Measurements from ENCODE around the gene TAOK1.
A peak's percentile ranks its signal among the peaks of the same experiment; 100 is the strongest.

Gene TAOK1

GRCh38 chr17:29379084-29379991 is 10.8 kb upstream of the TAOK1 start:
- Histone ChIP-seq H3K27me3 (ENCODE audit: control insufficient read depth, insufficient read depth, low read length) (no peaks in the 10 kb centered on the region), H3K4me1 (ENCODE audit: control insufficient read depth, insufficient read depth, low read length) (peaks cover 18% of the 10 kb centered on the region), H3K9ac (ENCODE audit: low read length) (no peak overlapping the region), H3K4me3 (ENCODE audit: low read depth, low read length) (no peak overlapping the region), H3K9me3 (ENCODE audit: control insufficient read depth, insufficient read depth, low read depth, low read length) (no peaks in the 10 kb centered on the region), H3K36me3 (ENCODE audit: control insufficient read depth, insufficient read depth, low read length) (no peaks in the 10 kb centered on the region), H3K27ac (ENCODE audit: low read depth, low read length) (no peak overlapping the region)

DNA sequence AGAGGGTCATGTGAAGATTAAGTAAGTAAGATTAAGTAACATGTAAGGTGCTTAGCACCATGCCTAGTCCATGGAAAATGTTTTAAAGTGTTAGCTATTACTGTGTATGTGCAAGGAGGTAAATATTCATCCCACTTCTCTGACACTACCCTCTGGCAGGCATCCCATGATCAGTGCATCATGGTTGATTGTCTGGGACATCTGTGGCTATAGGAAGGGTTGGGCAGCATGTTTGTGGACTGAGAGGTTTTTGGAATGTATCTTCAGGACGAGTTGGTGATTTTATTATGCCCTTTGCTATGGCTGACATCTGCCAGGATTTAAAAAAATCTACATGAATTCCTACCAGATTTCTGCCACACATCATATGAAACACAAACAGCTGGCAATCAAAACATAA is 6.5 kb upstream of the TAOK1 start:
- Histone ChIP-seq H3K27me3 (ENCODE audit: control insufficient read depth, insufficient read depth, low read length) (no peaks in the 10 kb centered on the region), H3K36me3 (ENCODE audit: control insufficient read depth, insufficient read depth, low read length) (no peaks in the 10 kb centered on the region), H3K9ac (ENCODE audit: low read length) (no peak overlapping the region), H3K9me3 (ENCODE audit: control insufficient read depth, insufficient read depth, low read depth, low read length) (no peaks in the 10 kb centered on the region), H3K4me3 (ENCODE audit: low read depth, low read length) (no peak overlapping the region), H3K27ac (ENCODE audit: low read depth, low read length) (no peak overlapping the region), H3K4me1 (ENCODE audit: control insufficient read depth, insufficient read depth, low read length) (peaks cover 9% of the 10 kb centered on the region; the same call in 1 of the 2 replicates)

DNA sequence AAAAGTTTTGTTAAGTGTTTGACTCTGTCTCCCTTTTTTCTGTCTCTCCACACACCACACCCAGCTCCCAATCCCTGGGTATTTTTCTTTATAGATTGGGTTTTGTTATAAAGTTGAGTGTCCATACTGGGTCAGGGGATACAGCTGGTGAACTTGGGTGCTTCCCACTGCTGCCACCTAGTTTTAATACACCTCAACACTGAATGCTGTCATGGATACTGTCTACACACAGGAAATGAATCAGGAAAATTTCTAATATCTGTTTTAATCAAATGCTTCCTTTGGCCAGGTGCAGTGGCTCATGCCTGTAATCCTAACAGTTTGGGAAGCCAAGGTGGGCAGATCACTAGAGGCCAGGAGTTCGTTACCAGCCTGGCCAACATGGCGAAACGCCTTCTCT is 5.3 kb upstream of the TAOK1 start:
- Histone ChIP-seq H3K9ac (ENCODE audit: low read length) (no peak overlapping the region), H3K4me3 (ENCODE audit: low read depth, low read length) (no peak overlapping the region), H3K27me3 (ENCODE audit: control insufficient read depth, insufficient read depth, low read length) (no peaks in the 10 kb centered on the region), H3K4me1 (ENCODE audit: control insufficient read depth, insufficient read depth, low read length) (peaks cover 6% of the 10 kb centered on the region; the same call in 1 of the 2 replicates), H3K36me3 (ENCODE audit: control insufficient read depth, insufficient read depth, low read length) (no peaks in the 10 kb centered on the region), H3K9me3 (ENCODE audit: control insufficient read depth, insufficient read depth, low read depth, low read length) (no peaks in the 10 kb centered on the region), H3K27ac (ENCODE audit: low read depth, low read length) (no peak overlapping the region)

DNA sequence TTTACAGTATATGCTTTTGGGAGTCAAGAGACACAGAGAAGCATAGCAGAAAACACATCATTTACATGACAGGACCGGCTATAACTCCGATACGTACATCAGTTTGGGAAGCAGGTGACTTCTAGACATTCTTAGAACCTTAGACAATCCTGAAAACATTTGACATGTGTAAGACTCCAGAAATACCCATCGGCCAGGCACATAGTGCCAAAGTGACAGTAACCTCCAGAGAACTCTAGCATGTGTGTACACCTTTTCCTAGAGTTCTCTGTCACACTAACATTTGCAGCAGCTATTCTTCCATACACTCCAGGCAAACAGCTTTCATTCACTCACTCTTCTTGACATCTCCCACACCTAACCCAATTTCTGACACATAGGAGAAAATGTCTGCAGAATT is 3.4 kb upstream of the TAOK1 start:
- Histone ChIP-seq H3K4me3 (ENCODE audit: low read depth, low read length) (no peak overlapping the region), H3K27ac (ENCODE audit: low read depth, low read length) (no peak overlapping the region), H3K9me3 (ENCODE audit: control insufficient read depth, insufficient read depth, low read depth, low read length) (no peaks in the 10 kb centered on the region), H3K36me3 (ENCODE audit: control insufficient read depth, insufficient read depth, low read length) (no peaks in the 10 kb centered on the region), H3K4me1 (ENCODE audit: control insufficient read depth, insufficient read depth, low read length) (peaks cover 6% of the 10 kb centered on the region; the same call in 1 of the 2 replicates), H3K27me3 (ENCODE audit: control insufficient read depth, insufficient read depth, low read length) (no peaks in the 10 kb centered on the region), H3K9ac (ENCODE audit: low read length) (no peak overlapping the region)

GRCh38 chr17:29388937-29389336 is 1.2 kb upstream of the TAOK1 start:
- Histone ChIP-seq H3K27ac (ENCODE audit: low read depth, low read length) (no peak overlapping the region), H3K36me3 (ENCODE audit: control insufficient read depth, insufficient read depth, low read length) (no peaks in the 10 kb centered on the region), H3K4me1 (ENCODE audit: control insufficient read depth, insufficient read depth, low read length) (peaks cover 12% of the 10 kb centered on the region), H3K9me3 (ENCODE audit: control insufficient read depth, insufficient read depth, low read depth, low read length) (no peaks in the 10 kb centered on the region), H3K9ac (ENCODE audit: low read length) (no peak overlapping the region), H3K4me3 (ENCODE audit: low read depth, low read length) (no peak overlapping the region), H3K27me3 (ENCODE audit: control insufficient read depth, insufficient read depth, low read length) (no peaks in the 10 kb centered on the region)

DNA sequence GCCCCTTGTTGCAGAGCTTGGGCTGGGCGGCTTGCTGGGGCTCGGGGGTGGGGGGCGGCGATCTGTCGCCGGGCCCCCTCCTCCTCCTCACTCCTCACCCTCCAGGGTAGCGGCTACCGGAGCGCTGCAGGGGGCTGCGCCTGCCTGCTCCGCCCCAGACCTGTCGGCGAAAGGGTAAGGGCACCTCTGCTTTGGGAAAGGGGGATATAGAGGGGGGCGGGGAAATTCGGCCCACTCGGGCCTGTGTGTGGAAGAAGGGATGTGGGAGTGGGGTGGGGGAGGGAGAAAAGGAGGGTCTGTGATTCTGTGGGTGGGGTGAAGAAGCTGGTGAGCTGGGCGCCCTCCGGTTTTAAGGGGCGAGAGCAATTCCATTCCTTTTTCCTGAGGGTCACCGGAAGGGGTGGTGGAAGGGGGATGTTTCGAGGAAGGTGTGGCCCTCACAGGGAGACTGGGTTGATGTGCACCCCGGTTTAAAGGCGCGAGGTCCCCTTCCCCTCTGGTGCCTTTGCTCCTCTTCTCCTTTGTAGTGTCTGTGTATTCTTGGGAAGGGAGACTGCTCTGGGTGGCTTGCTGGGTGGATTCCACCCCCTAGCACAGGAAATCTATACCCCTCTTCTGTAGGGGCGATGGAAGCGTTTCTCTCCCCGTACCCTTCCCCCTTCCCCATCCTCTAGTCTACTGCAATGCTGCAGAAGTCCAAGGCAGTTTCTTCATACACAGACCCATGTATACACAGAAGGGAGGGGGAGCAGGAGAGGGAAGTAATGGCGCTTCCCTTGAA is 878 bp downstream of the TAOK1 start:
- no peaks in the 10 kb centered on the region for H3K36me3 ChIP-seq (ENCODE audit: control insufficient read depth, insufficient read depth, low read length)
- H3K9me3 ChIP-seq (ENCODE audit: control insufficient read depth, insufficient read depth, low read depth, low read length): no peaks in the 10 kb centered on the region
- H3K27me3 ChIP-seq (ENCODE audit: control insufficient read depth, insufficient read depth, low read length): no peaks in the 10 kb centered on the region
- peaks cover 12% of the 10 kb centered on the region for H3K4me1 ChIP-seq (ENCODE audit: control insufficient read depth, insufficient read depth, low read length)
- peak overlapping the region; percentile 97 for H3K9ac ChIP-seq (ENCODE audit: low read length)
- H3K27ac ChIP-seq (ENCODE audit: low read depth, low read length): peak overlapping the region; percentile 82; the same call in 1 of the 2 replicates
- H3K4me3 ChIP-seq (ENCODE audit: low read depth, low read length): peak overlapping the region; percentile 94

GRCh38 chr17:29393436-29393835 is 3.3 kb downstream of the TAOK1 start:
- Histone ChIP-seq H3K4me1 (ENCODE audit: control insufficient read depth, insufficient read depth, low read length) (peaks cover 6% of the 10 kb centered on the region; the same call in 1 of the 2 replicates), H3K27me3 (ENCODE audit: control insufficient read depth, insufficient read depth, low read length) (no peaks in the 10 kb centered on the region), H3K27ac (ENCODE audit: low read depth, low read length) (no peak overlapping the region), H3K4me3 (ENCODE audit: low read depth, low read length) (no peak overlapping the region), H3K9ac (ENCODE audit: low read length) (no peak overlapping the region), H3K36me3 (ENCODE audit: control insufficient read depth, insufficient read depth, low read length) (no peaks in the 10 kb centered on the region; the same call in 1 of the 2 replicates), H3K9me3 (ENCODE audit: control insufficient read depth, insufficient read depth, low read depth, low read length) (no peaks in the 10 kb centered on the region)

- Histone ChIP-seq H3K36me3 (ENCODE audit: control insufficient read depth, insufficient read depth, low read length) (peaks cover 9% of the 10 kb centered on the region; the same call in 1 of the 2 replicates), H3K27me3 (ENCODE audit: control insufficient read depth, insufficient read depth, low read length) (no peaks in the 10 kb centered on the region), H3K4me1 (ENCODE audit: control insufficient read depth, insufficient read depth, low read length) (peaks cover 6% of the 10 kb centered on the region; the same call in 1 of the 2 replicates), H3K27ac (ENCODE audit: low read depth, low read length) (no peak overlapping the region), H3K9me3 (ENCODE audit: control insufficient read depth, insufficient read depth, low read depth, low read length) (no peaks in the 10 kb centered on the region), H3K4me3 (ENCODE audit: low read depth, low read length) (no peak overlapping the region), H3K9ac (ENCODE audit: low read length) (no peak overlapping the region)
Measured at GRCh38 chr17:29394761-29395160, 4.6 kb downstream of the TAOK1 start.

GRCh38 chr17:29396066-29396465 is 5.9 kb downstream of the TAOK1 start:
- Histone ChIP-seq H3K9ac (ENCODE audit: low read length) (no peak overlapping the region), H3K36me3 (ENCODE audit: control insufficient read depth, insufficient read depth, low read length) (peaks cover 15% of the 10 kb centered on the region; the same call in 1 of the 2 replicates), H3K4me1 (ENCODE audit: control insufficient read depth, insufficient read depth, low read length) (peaks cover 6% of the 10 kb centered on the region; the same call in 1 of the 2 replicates), H3K4me3 (ENCODE audit: low read depth, low read length) (no peak overlapping the region), H3K9me3 (ENCODE audit: control insufficient read depth, insufficient read depth, low read depth, low read length) (no peaks in the 10 kb centered on the region), H3K27ac (ENCODE audit: low read depth, low read length) (no peak overlapping the region), H3K27me3 (ENCODE audit: control insufficient read depth, insufficient read depth, low read length) (no peaks in the 10 kb centered on the region)

- Histone ChIP-seq H3K36me3 (ENCODE audit: control insufficient read depth, insufficient read depth, low read length) (peaks cover 23% of the 10 kb centered on the region), H3K9ac (ENCODE audit: low read length) (no peak overlapping the region), H3K4me3 (ENCODE audit: low read depth, low read length) (no peak overlapping the region), H3K27me3 (ENCODE audit: control insufficient read depth, insufficient read depth, low read length) (no peaks in the 10 kb centered on the region), H3K27ac (ENCODE audit: low read depth, low read length) (no peak overlapping the region), H3K4me1 (ENCODE audit: control insufficient read depth, insufficient read depth, low read length) (no peaks in the 10 kb centered on the region), H3K9me3 (ENCODE audit: control insufficient read depth, insufficient read depth, low read depth, low read length) (no peaks in the 10 kb centered on the region)
Measured at GRCh38 chr17:29399634-29400033, 9.5 kb downstream of the TAOK1 start.

DNA sequence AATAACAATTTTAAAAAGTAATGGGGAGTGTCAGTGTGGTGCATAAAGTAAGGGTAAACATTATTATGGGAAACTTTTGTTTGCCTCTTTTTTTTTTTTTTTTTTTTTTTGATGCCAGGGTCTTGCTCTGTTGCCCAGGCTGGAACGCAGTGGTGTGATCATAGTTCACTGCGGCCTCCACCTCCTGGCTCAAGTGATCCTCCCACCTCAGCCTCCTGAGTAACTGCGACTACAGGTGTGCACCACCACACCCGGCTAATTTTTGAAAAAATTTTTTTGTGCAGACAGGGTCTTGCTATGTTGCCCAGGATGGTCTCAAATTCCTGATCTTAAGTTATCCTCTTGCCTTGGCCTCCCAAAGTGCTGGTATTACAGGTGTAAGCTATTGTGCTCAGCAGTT is 10.7 kb downstream of the TAOK1 start:
- no peaks in the 10 kb centered on the region for H3K27me3 ChIP-seq (ENCODE audit: control insufficient read depth, insufficient read depth, low read length)
- H3K4me3 ChIP-seq (ENCODE audit: low read depth, low read length): no peak overlapping the region
- no peak overlapping the region for H3K9ac ChIP-seq (ENCODE audit: low read length)
- H3K36me3 ChIP-seq (ENCODE audit: control insufficient read depth, insufficient read depth, low read length): peaks cover 24% of the 10 kb centered on the region
- no peak overlapping the region for H3K27ac ChIP-seq (ENCODE audit: low read depth, low read length)
- H3K9me3 ChIP-seq (ENCODE audit: control insufficient read depth, insufficient read depth, low read depth, low read length): no peaks in the 10 kb centered on the region
- no peaks in the 10 kb centered on the region for H3K4me1 ChIP-seq (ENCODE audit: control insufficient read depth, insufficient read depth, low read length)

Data from HUES6 (cell line).